Measurements from ENCODE around the gene HHAT.

- no peak for TF ChIP-seq POLR2AphosphoS5 (IDR thresholded peaks at IDR 0.05)
- TF ChIP-seq, protein P1, sequence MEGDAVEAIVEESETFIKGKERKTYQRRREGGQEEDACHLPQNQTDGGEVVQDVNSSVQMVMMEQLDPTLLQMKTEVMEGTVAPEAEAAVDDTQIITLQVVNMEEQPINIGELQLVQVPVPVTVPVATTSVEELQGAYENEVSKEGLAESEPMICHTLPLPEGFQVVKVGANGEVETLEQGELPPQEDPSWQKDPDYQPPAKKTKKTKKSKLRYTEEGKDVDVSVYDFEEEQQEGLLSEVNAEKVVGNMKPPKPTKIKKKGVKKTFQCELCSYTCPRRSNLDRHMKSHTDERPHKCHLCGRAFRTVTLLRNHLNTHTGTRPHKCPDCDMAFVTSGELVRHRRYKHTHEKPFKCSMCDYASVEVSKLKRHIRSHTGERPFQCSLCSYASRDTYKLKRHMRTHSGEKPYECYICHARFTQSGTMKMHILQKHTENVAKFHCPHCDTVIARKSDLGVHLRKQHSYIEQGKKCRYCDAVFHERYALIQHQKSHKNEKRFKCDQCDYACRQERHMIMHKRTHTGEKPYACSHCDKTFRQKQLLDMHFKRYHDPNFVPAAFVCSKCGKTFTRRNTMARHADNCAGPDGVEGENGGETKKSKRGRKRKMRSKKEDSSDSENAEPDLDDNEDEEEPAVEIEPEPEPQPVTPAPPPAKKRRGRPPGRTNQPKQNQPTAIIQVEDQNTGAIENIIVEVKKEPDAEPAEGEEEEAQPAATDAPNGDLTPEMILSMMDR (IDR thresholded peaks at IDR 0.05) = no peak
- no peak for TF ChIP-seq EP300 (IDR thresholded peaks at IDR 0.05)
Measured at GRCh38 chr1:210594605-210595004, 265.9 kb downstream of the HHAT start.

Data from esophagus muscularis mucosa (tissue), 4 donors.